GM18870 (cell line): ENCODE results near the gene RASL10A.

ENCODE experiments used
- ATAC-seq: cut with Tn5 transposase; IDR thresholded peaks from one replicate; pipeline ENCODE4 v1.9.1; 2021; ENCODE audit warnings: moderate library complexity; ENCODE audit not compliant: unreplicated experiment

RASL10A gene

DNA sequence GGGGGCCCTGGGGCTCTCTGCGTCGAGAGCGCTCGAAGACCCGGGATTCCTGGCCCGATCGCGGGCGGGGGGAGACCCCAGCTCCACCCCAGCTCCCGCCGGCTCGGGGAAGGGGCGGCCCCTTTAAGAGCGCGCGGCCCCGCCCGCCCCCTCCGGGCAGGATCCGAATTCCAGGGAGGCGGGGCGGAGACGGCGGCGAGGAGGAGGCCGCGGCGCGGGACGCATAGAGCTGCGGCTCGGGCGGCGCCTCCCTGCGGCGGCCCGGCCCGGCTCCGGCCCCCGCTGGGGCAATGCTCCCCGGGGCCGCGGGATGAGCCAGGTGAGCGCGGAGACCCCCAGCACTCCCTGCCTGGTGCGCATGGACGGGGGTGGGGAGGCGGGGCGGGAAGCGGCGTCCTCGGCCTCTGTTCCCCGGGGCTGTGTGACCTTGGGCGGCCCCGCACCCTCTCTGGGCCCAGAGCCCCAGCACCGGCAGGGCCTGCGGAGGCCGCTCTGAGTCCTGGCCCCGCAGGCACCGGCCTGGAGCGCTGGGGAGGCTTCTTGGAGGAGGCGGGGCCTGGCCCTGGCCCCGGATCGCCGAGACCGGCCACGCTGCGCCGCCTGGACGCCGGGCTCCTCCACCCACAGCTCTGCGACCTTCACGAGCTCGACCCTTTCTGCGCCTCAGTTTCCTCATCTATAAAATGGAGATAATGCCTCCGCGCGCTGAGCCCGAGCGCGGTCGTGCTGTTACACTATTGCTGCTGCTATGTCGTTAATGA, 8.5 kb downstream of the RASL10A start:
- ATAC-seq: no peak

DNA sequence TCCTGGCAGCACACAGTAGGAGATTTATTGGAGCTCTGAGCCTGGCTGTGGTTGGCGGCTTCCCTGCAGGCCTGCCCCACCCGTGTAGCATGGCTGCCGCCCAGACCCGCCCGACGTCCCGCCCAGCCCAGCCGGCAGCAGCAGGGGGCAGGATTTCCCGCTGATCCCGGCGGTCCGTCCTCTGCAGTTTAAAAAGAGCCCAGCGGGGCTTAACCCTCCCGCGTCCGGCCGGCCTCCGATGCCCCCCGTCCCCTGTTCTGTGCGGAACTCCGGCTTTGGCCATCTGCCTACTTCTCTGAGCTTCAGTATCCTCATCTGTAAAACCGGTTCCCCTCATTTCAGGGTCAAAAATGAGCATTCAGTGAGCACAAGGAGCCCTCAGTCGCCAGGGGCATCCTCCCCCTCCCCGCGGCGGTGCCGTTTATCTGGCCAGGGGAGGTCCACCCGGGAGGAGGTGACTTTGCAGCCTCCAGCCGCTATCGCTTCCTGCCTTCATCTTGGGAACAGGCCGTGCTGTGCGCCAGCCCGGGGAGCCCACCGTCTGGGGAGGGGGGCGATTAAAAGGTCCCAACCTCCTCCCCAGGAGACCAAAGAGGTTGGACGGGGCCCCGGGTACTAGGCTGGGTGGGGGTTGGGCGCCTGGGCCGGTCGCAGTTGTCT, 9.2 kb downstream of the RASL10A start, which contains the start of gene GAS2L1:
Gene GAS2L1 (plus strand): TSS at position 476 of the 660 bp plus-strand sequence. CDS start 1,456 bp downstream, outside the sequence.
- no peak for ATAC-seq

DNA sequence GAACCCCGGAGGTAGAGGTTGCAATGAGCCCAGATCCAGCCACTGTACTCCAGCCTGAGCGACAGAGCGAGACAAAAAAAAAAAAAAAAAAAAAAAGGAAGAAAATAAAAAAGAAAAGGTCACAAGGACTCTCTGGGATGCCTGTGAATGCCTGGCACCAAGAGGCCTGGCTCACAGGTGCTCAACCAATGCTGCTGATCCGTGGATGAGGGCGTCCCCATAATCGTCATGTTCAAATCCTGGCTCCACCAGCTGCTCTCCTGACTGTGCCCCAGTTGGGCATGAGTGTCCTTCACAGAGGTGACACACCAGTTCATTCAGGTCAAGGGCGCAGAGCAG, 9.7 kb downstream of the RASL10A start:
- ATAC-seq: no peak

DNA sequence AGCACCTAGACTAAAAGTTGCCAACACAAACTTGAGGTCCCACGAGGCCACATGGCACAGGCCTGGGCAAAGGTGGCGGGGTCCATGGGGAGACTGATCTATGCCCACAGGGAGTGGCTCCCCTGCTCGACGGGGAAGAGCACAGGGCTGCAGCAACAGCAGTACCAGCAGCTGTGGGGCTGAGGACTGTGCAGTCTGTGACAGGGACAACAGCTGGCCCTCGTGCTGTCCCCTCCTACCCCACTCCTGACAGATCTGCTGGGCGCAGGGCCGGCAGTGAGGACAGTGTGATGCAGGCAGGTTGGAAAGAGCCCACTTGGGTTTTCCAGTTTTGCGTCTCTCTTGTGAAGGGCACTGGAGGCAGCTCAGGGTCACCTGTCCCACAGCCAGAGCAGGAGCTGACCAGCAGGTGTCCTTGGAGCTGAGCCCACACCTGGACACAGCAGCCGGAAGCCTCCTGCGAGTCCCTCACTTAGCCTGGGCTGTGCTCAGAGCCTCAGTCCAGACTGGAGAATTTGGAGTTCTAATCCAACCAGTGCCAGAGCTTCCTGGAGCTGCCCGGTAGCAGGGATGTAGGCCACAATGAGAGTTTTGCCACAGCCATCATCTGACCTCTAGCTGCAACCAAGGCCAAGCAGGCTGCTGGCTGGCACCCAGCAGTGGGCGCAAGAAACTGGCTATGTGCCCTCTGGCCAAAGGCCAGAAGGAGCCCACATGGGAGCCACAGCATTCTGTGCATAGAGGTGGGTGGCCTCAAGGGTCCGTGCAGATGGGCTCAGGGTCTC, 12.6 kb downstream of the RASL10A start:
- ATAC-seq: no peak

DNA sequence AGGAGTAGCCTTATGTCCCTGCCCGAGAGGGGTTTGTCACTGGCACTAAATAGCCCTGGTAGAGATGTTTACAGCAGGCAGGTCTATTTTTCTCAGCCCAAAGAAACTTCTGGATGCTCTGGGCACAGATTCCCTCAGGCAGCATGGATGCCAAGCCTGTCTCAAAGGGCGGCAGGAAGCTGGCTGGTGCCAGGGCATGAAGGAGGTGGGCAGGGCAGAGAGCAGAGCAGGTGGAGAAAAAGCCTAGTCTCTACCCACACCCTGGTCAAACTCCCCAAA, 13.2 kb downstream of the RASL10A start:
- ATAC-seq: no peak

DNA sequence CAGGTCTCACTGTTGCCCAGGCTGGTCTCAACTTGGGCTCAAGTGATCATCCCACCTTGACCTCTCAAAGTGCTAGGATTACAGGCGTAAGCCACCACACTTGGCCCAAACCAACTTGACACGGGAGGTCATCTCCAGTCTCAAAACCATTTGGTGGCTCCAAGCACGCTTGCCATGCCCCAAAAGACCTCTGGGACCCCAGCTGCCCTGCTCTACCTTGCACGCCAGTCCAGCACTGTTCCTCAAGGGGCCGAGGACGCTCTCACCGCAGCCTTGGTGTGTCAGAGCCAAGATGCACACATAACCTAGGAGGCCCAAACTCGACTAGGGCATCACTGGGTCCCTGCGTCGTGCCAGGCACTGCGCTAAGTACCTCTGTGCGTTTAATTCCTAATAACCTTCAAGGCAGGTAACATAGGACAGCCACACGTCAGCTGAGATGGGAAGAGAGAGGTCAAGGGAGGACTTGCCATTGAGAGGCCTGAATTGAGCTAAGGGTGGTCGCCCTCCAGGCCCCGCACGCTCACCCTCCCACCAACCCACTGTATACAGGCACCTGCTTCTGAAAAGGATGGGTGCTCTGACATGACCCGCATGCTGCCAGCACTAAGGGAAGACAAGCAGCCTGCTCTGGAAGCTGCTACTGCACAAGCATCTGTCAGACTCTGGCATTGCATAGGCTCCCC, 13.6 kb downstream of the RASL10A start:
- no peak for ATAC-seq

DNA sequence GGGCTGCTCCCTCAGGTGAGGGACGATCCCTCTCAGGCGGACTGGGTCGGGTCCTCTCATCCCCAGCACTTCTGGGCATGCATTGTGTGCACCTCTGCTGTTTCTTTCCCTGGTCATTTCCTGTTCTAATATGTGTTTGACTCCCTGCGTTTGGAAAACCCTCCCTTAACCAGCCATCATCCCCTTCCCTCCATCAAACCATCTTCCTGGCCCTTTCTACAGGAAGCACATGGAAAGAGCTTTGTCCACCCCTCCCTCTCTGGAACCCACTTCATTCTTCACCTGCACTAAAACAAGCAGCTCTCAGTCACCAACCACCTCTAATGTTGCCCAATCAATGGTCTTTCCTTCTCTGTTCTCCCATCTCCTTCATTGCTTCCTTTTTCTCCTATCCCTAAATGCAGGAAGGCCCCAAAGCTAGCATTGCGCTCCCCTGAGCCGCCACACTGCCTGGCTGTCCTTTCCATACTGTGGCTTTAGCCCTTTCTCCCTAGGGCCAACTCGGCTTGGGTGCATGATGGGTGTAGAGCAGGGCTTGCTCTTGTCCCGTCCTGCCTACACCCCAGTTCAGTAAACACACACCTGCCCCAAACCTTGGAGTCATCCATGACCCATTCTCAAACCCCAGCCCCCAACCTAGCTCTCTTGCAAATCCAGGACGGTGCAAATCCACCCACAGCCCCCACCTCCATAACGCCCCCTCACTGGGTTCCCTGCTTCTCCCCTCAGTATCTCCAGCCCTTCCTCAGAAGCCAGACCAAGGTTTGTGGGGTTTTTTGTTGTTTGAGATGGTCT, 14.5 kb downstream of the RASL10A start:
- ATAC-seq: no peak

DNA sequence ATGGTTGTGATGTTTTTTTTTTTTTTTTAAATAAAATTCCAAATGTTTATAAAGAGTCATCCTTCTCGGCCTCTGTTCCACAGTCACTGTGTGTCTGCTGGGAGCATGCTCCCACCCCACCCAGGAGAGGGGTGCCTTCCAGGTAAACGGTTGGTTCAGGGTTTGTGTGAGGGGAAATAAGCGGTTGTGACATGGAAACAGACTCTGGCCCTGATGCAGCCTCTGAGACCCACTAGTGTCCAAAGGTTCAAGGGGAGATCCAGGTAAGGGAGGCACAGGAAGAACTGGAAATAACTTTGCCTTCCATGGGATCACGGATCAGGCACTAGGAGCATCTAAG, 15.1 kb downstream of the RASL10A start:
- ATAC-seq: no peak

DNA sequence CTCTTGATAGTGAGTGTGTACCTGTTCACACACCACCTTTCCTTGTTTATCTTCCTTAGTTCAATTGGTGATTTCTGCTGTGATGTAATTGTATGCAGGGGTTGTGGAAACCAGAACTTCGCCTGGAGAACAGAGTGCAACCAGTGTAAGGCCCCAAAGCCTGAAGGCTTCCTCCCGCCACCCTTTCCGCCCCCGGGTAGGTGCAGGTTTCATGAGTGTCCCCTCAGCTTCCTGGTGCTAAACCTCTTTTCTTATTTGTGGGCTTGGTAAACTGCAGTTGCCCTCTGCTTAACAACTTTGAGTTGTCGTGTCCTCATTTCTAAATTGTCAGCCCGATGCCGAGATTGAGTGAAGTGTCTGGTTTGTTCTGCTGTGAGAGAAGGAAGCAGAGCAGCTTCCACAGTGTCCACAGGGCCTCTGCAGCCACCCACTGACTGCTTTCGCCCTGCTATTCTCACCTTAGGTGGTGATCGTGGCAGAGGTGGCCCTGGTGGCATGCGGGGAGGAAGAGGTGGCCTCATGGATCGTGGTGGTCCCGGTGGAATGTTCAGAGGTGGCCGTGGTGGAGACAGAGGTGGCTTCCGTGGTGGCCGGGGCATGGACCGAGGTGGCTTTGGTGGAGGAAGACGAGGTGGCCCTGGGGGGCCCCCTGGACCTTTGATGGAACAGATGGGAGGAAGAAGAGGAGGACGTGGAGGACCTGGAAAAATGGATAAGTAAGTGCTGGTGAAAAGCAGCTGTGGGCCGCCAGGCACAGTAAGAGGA, 16.2 kb downstream of the RASL10A start:
- no peak for ATAC-seq

DNA sequence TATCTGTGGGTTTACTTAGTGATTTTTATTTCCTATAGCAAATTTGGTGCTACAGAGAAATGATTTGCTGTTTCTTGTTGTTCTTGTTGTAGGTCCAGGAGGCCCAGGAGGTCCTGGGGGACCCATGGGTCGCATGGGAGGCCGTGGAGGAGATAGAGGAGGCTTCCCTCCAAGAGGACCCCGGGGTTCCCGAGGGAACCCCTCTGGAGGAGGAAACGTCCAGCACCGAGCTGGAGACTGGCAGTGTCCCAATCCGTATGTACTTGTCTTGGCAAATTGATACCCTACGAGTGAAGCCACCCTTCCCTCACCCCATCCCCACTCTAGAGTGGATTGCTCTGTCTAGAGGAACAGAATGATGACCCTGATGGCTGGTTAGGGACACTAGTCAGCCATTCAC, 16.9 kb downstream of the RASL10A start:
- no peak for ATAC-seq

DNA sequence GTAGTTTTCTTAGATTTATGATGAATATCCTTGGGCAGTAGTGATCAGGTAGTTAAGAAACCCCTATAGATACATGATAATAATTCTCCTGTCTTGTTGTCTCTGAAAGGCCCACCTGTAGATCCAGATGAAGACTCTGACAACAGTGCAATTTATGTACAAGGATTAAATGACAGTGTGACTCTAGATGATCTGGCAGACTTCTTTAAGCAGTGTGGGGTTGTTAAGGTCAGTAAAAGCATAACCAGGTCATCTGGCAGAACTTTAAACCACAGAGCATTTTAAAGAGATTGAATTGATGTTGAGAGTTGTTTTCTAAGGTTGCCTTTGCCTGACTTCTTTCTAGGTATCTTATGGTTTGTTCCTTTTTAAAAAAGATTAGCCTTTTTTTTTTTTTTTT, 23.1 kb downstream of the RASL10A start:
- no peak for ATAC-seq

DNA sequence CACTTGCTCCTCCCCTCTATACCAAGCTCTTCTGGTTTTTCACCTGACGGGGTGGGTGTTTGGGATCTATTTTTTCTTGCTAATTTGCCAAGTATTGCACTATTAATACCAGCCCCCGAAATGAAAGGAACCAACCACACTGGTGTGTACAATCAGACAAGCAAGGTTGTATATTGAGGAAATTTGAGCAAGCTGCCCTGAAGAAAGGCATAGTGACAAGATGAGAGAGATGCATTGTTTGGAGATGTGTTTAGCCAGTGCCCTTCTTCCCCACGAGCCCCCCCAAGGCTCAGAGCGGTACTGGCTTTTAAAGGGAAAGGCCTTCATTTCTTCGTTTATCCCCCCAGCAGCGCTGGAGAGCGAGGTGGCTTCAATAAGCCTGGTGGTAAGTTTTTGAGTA, 24.3 kb downstream of the RASL10A start:
- no peak for ATAC-seq

DNA sequence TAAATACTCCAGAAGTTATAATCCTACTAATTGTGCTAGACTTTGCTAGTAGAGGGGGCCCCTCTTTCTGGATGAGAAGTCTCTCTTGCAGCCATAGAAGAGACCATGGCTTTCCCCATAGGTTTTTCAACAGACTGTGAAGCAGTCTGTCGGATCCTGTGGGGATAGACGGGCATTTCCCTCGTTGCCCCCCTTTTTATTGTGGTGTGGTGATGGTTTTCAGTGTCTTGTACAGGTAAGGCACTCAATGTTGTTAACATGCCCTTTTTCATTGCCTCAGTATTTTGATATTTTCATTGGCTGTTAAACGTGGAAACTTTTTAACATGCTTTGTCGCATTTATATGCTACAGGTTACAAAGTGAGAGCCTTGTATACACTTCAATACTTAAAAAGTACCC, 25.4 kb downstream of the RASL10A start:
- no peak for ATAC-seq

DNA sequence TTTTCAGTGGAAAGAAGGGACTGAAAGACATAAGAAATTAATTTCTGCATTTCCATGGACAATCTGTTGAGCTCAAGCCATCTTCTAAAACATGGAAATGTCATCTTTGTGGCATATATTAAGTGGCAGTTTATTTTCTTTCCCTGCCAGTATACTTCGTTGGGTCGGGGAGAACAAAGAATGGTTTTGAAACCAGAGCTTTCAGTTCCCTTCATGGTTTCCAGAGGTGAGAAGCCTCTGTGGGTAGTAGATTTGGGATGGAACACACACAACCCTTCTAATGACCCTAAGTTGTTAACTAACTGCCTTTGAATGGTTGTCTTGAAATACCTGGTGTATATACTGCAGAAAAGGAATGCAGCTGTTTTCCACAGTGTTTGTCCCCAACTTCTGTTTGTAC, 26.7 kb downstream of the RASL10A start:
- ATAC-seq: no peak

DNA sequence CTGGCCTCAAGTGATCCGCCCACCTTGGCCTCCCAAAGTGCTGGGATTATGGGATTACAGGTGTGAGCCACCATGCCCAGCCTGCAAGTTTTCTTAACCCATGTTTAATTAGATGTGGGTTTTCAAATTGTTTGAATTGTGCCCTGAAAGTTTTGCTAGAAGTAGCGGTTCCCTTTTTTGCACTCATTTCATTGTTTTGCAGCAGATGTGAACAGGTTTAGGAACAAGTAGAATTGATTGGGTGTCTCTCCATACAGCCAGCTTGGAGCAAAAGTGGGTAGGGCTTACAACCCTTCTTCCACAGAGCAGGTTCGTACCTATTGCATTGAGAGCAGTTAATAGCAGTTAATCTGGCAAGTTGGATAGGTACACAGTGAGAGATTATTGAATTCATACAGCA, 31.3 kb downstream of the RASL10A start:
- ATAC-seq: no peak

DNA sequence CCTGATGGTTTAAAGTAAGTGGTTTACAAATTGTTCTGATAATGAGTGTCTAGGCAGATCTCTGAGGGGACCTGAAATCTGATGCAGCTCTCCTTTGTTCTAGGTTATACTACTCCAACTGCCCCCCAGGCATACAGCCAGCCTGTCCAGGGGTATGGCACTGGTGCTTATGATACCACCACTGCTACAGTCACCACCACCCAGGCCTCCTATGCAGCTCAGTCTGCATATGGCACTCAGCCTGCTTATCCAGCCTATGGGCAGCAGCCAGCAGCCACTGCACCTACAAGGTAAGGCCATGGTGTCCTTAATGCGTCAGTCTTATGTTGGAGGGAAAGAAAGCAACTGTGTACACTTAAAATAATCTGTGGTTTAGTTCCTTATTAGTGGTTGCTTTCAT, 37.6 kb downstream of the RASL10A start:
- ATAC-seq: no peak

DNA sequence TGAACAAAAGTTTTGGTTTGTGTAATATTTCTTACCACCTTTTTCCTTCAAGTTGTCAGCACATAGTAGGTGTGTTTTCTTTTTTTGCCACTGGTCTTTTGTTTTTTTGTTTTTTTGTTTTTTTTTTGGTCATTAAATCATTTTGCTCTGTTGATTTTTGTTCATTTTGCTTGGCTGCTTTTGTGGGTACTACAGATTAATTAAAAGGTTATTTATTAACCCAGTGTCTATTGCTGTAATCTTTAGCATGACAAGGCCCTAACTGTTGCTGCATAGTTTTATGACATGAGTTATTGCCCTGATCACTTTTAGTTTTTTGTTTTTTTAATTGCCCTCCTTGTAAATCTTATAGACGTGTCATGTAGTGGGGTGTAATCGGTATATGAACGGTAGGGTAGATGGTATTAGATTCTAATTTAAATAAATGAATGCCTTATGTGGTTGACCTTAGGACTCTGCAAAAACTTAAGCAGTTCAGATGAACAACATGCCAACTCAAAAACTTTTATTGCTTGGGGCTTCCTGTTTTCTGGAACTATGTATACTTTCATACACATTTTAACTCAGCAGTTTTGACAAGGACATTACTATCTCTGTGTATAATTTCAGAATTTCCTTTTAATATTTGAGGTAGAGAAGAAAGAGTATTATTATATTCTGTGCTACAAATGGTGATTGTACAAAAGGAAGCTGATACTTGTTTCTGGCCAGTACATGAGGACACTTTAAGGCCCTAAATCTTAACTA, 39.5 kb downstream of the RASL10A start:
- ATAC-seq: no peak

DNA sequence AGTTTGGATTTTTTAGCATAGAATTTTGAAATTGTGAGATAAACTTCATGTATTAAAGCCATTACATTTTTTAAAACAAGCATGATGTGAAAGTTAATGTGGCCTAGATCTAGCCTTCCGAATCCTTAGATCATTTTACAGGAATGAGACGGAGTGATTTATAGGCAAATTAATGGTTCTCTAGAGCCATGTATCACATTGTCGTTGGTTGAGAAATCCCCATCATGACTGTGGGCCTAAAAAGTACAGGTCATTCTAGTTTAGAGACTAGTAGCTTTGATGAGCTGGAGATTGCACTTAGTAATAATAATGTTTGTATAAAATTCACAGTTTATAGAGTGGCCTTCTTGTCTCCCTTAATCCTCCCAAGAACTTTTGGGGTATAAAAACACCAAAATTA, 40.3 kb downstream of the RASL10A start:
- ATAC-seq: no peak

DNA sequence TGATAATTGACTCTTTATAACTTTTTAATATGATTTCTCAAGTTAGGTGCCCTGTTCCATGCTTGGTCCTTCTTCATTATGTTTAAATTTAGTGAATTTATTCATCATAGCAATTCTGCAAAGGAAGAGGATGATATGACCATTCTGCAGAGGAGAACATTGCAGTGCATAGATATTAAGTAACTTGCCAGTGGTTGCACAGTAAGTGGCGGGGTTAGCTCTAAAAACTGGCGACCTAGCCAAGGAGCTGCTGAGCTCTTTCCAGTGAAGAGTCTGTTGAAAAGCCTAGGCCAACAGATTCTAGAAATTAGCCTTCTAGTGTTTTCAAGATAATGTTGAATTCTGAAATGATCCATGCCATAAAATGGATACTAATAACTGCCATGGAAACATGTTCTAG, 42.9 kb downstream of the RASL10A start:
- no peak for ATAC-seq
